ENCODE measurements around the gene LUC7L3.

DNA sequence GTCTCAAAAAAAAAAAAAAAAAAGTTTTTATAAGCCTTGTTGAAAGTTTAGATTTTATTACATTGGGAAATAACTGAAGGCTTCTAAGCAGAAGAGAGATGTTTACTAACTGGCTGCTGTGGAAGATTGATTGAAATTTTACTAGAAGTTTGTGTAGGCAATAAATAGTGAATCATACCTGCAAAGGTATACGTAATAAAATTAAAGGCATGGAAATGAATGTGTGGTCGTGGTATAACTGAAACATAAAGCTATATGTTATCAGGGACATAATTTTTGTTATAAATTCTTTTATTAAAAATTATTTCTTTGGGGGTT, 8.7 kb downstream of the LUC7L3 start:
- TF ChIP-seq, protein P1, sequence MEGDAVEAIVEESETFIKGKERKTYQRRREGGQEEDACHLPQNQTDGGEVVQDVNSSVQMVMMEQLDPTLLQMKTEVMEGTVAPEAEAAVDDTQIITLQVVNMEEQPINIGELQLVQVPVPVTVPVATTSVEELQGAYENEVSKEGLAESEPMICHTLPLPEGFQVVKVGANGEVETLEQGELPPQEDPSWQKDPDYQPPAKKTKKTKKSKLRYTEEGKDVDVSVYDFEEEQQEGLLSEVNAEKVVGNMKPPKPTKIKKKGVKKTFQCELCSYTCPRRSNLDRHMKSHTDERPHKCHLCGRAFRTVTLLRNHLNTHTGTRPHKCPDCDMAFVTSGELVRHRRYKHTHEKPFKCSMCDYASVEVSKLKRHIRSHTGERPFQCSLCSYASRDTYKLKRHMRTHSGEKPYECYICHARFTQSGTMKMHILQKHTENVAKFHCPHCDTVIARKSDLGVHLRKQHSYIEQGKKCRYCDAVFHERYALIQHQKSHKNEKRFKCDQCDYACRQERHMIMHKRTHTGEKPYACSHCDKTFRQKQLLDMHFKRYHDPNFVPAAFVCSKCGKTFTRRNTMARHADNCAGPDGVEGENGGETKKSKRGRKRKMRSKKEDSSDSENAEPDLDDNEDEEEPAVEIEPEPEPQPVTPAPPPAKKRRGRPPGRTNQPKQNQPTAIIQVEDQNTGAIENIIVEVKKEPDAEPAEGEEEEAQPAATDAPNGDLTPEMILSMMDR (IDR thresholded peaks at IDR 0.05) = no peak
- TF ChIP-seq POLR2A (IDR thresholded peaks at IDR 0.05) = no peak

All from lower leg skin (tissue), 3 donors.